H1 (cell line): Measurements from ENCODE around the gene JMJD7.

Source experiments
- CEBPB ChIP-seq: IDR thresholded peaks from 2 replicates; pipeline ENCODE4 v1.6.1; 2012; ENCODE audit warnings: low read depth, low read length
- CHD2 ChIP-seq: IDR thresholded peaks from 2 replicates; pipeline ENCODE4 v1.6.1; 2012; ENCODE audit warnings: low read length, improper control_type of control experiment
- CTCF ChIP-seq, 3 experiments: IDR thresholded peaks; 1 replicate in 2 of 3; 2 replicates in 1 of 3; pipeline versions ENCODE4 v1.5.1 to v1.6.1; 2011; ENCODE audit warnings: low read length in 3 of 3, mild to moderate bottlenecking in 3 of 3, inconsistent platforms in 2 of 3, low read depth in 1 of 3, moderate library complexity in 1 of 3; ENCODE audit not compliant: insufficient read depth in 1 of 3; ENCODE audit errors: control extremely low read depth in 1 of 3

GRCh38 chr15:41862515-41863116 lies 34.7 kb downstream of the JMJD7 start:
- TF ChIP-seq CEBPB (no peak), CHD2 (no peak), CTCF (IDR thresholded peaks at IDR 0.05; ENCODE audit: control extremely low read depth in 1 of 3, insufficient read depth in 1 of 3, low read depth in 1 of 3, low read length in 3 of 3) (no peak)
